CD4-positive, alpha-beta T cell treated with Interleukin-2 at 100 ng/mL for 4 hours (primary cell): ENCODE measurements around the gene C17orf113.

ENCODE experiments used
- DNase-seq: peaks from one replicate; pipeline ENCODE4 v3.0.0-alpha.2; 2020; ENCODE audit warnings: low spot score

The C17orf113 gene

DNA sequence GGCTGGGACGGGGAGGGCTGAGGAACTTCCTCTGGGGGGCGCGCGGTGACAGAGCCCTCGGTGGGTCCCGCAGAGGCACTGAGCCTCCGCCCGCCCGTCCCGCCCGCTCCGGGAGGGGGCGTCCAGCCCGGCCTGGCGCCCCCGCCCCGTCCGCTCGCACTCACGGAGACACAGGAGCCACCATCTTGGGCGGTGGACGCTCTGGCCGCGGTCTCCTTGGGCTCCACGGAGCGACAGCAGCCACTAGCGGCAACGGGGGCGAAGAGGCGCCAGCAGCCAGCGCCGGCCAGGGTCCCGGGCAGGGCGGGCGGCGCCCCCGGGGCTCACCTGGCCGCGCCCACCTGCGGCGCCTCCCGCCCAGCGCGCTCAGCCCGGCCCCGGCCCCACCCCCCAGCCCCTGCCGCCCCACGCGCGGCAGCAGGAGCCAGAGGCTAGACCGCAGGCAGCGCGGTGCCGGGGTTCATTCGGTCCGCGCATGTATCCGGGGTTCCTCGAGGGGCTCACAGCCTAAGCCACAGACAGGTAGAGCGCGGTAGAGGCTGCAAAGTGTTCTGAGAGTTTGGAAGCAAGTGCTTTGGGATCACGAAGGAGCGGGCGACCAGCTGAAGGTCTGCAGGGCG, at the start of gene C17orf113:
TSS of gene C17orf113 (minus strand) at position 209 of the 620 bp plus-strand sequence. CDS start 7,225 bp downstream, outside the sequence.
- DNase-seq: peak; percentile 42

GRCh38 chr17:42098730-42099399, 48.5 kb upstream of the C17orf113 start:
- no peak for DNase-seq

DNA sequence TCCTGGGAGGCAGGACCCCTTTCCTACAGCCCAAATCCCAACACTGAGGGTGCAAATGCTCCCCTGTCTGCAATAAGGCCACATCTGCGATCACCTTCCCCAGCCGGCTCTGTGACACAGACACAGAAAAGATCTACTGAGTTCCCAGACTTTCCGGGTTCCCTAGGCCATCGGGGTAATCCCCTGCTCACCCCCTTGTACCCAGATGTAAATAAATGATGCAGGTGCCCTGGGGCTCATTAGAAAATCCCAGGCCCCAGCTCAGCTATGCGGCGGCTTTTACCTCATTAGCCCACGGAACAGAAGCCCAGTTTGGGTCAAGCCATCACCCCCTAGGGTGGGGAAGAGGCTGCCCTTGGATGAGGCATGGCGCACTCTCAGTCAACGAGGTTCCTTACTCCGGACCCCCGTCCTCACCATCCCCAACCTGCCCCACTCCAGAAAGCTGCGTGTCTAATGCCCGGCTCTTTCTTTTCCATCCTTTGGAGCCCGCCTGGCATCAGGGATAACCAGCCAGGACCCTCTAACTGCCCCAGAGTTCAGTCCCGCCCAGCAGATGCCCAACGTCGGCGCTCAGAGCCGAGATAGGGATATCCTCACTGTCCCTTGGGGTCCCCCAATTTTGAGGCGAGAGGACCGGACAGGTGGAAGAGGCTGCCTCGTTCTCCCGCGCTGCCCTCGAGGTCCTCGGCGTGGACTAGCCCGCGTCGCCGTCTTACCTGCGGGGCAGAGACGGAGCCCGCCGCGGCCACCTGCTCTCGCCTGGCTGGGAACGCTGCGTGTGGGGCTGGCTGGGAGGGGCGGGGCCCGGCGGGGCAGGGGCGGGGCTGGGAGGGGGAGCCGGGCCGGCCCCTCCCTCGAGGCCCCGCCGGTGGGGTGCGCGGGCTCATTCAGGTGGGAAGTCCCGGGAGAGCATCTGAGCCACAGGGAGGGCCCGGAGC, 47.6 kb upstream of the C17orf113 start, which contains the start of gene ZNF385C:
TSS of gene ZNF385C (minus strand) at position 783 of the 941 bp plus-strand sequence. CDS start 35,417 bp downstream, outside the sequence.
- peak; percentile 26 for DNase-seq

DNA sequence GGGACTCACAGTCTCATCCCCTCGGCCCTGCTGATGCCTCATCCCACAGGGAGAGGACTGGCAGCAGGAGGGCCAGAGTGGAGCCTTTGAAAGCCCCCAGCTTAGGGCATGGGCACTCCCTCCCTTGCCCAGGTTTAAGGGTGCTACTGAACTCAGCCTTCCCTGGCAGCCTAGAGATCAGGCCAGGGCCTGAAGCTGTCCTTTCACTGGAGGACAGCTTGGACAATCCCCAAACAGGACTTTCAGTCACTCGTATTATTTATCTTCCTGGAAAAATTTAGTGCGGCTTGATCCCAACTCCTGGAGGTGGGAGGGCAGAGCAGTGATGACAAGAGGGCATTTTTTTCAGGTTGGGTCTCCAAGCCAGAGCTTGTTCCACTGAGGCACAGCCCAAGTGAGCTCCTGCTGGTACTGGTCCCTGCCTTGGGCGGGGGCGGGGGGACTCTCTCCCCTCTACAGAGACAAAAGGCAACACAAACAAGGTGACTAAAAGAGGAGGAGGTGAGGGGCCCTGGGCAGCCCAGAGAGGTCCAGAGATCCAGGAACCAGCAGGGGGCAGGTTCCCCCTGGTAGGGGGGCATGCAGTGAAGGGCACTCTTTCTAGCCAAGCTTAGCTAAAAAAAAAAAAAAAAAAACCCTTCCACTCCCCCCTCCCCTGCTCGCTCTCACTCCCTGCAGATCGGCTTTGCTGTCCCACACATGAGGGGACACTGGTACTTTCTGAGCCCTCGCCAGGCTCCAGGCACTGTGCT, 46.1 kb upstream of the C17orf113 start:
- DNase-seq: no peak

DNA sequence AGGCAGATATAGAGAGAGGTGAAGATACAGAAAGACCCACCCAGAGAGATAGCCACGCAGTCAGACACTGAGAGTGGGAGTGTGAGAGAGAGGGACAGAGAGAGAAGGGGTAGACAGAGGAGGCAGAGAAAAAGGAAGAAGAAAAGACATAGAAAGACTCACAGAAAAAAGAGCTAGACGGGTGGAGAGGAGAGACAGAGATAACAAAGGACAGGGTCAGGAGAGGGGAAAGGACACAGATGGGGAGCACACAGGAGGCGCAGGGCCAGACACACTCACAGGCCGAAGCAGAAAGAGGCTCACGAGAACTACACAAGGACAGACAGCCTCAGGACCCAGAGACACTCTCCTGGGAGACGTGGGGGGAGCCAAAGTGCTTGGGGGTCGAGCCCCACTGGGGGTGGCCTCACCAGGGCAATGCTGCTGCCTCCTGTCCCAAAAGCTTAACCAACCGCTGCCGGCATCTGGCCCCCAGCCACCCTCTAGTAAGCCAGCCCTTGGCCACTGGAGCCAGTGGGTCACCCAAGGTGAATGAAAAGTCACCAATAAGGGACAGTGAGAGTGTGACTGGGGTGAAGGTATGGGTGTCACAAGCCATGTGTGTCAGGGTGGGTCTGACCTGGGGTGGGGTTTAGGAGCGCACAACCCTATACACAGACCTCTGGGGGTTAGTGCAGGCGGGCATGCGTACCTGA, 44.1 kb upstream of the C17orf113 start:
- no peak for DNase-seq

DNA sequence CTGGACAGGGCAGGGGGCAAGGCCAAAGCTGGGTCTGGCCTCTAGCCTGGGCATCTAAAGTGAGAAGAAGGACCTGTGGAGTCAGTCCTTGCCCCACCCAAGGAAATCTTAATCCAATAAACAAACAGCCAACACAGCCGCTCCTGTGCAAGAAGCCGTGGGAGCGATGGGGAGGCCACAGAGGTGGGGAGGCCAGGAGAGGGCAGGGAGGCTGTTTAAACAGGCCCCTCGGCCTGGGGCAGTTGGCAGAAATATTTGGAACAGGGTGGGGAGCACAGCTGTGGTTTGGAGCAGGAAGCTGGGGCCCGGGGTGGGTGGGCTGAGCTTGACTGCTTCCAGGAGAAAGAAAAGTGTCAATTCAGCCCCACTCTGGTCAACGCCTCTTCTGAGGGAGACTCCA, 42.5 kb upstream of the C17orf113 start:
- DNase-seq: no peak

GRCh38 chr17:42090964-42091790, 40.8 kb upstream of the C17orf113 start:
- no peak for DNase-seq

- DNase-seq: no peak
These were observed 38.3 kb upstream of the C17orf113 start for GRCh38 chr17:42088736-42089135.

DNA sequence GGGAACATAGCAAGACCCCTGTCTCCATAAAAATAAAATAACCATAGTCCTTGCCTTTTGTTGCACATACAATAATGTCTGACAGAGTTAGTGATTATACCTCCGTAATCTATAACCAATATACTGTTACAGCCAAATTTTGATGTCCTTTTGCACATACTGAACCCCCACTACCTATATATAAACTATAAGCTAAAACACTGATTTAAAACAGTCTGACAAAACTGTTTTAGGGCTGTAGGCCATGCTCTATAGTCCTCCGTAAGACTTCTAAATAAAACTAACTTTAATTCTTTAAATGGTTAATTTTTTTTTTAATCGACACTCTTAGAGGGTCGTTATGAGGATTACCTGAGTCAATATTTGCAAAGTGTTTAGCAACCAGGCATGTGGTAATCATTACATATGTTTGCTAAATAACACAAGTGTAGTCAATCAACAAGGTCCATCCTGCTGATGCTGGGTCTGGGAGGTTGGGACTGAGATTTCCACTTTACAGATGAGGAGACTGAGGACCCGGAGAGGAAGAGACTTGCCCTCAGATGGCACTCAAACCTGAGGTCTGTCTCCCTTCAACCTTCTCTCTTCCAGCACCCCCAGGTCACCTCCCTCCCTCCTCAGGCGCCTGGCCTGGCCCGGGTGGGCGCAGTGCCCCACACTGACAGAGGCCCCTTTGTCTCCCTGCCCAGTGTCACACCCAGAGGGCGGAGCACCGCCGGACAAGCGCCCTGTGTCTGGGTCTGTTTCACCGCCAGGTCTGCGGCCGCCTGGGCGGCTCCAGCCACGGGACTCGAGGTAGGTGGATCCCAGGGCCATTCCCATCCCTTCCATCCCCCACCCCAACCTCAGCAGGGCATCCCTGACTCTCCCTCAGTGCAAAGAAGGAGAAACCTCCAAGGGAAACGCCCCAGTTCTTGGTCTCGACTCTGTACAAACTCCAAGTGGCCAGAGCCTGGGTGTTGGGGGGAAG, 37.6 kb upstream of the C17orf113 start:
- no peak for DNase-seq

DNA sequence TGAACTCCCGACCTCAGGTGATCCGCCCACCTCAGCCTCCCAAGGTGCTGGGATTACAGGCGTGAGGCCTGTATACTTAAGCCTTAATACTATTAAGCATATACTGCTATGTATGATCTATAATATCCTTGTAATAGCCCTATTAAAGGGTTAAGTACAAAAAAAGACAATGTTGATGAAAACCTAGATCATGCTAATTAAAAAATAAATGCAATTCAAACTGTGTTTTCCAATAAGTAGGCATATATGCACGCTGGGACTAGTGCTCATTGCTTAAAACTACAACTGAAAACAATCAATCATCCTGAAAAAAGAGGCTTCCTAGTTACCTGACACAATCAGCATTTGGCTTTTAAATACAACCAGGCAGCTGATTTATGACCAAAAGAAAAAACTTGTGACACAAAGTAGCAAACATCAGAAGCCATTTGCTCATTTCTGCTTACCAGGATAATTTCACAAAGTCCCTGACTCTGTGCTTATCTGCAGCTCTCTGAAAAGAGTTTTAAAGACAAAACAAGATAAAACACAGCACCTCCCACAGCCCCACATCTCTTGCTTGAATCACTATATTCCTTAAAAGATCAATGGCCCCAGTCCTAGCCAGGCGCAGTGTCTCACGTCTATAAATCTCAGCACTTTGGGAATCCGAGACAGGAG, 36.8 kb upstream of the C17orf113 start:
- DNase-seq: no peak

GRCh38 chr17:42081516-42082129, 31.2 kb upstream of the C17orf113 start:
- DNase-seq: no peak

DNA sequence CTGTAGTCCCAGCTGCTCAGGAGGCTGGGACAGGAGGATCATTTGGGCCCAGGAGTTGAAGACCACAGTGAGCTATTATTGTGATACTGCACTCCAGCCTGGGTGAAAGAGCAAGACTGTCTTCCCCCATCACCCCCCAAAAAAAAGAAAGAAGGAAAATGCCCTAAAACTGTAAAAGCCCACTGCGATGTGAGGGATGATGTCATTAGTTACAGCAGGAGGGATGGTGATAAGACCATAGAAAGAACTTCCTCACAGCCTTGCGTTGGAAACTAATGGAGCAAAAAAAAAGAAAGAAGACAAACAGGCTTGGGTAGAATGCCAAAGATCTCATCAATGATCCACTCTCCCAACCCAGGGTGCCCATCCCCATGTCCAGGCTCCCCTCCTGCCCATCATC, 29.1 kb upstream of the C17orf113 start:
- DNase-seq: no peak

- DNase-seq: no peak
These were observed 28.1 kb upstream of the C17orf113 start for GRCh38 chr17:42078396-42079043.

- DNase-seq: no peak
These were observed 27.4 kb upstream of the C17orf113 start for GRCh38 chr17:42077755-42078154.

GRCh38 chr17:42076797-42077559, 26.6 kb upstream of the C17orf113 start:
- no peak for DNase-seq

- no peak for DNase-seq
These were observed 25.4 kb upstream of the C17orf113 start for GRCh38 chr17:42075789-42076188.
